Epithelial cell of alveolus of lung (primary cell): ENCODE data around the gene STK40. TPM values are rescaled to one million over a fixed set of nuclear protein-coding genes. Genes with fewer than 3 reads are reported as not detected.

Source experiments
- total RNA-seq: library from RNA; depleted of rRNA; stranded (reverse); fragments of >200 nt; gene quantifications from 2 replicates; pipeline ENCODE4 v1.2.1, GENCODE V29; 2015

Gene STK40
- 10.7 and 14.4 TPM in 2 replicates for total RNA-seq

GRCh38 chr1:36385410-36386264, at the start of gene STK40:
TSS of gene STK40 (minus strand) at chr1:36385924. CDS start at chr1:36361332, 24,592 bp downstream.

DNA sequence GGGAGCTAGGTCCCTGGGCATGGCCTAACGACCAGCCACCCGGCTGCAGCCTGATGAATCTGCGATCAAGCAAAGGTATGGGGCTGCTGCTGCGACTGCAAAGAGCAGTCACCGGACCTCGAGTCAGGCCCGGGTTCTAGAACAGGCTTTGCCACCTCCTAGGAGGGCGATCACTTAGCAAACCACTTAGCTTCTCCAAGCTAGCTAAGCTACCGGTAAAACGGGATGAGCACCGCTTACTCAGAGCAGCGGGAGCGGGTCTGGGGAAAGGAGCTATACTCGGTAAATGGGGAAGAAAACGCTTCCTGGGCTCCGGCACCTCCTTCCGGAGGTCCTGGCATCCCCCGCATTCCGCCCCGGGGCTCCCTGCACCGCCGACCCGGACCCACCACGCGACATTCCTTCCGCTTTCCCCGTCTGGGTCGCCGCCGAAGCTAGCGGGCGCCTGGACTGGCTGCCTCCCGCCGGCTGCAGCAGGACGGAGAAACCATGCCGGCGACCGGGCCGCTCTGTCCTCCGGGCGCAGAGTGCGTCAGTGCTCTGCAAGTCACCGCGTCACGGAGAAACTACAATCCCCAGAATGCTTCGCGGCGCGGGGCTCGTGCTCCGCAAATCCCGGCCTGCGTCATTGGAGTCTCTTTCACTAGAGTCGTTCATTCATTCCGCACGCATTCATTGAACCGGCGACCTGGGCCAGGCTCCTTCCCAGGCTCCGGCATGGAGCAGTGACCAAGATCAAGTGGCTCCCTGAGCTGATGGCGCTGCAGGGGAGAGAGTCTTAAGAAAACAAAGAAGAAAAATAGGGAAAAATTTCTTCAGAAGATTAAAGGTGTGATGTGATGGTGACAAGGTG, 11.9 kb upstream of the STK40 start, which contains the start of gene LSM10:
LSM10 (minus strand) TSS at position 531 of the 853 bp plus-strand sequence. CDS start 3,779 bp downstream, outside the sequence.

DNA sequence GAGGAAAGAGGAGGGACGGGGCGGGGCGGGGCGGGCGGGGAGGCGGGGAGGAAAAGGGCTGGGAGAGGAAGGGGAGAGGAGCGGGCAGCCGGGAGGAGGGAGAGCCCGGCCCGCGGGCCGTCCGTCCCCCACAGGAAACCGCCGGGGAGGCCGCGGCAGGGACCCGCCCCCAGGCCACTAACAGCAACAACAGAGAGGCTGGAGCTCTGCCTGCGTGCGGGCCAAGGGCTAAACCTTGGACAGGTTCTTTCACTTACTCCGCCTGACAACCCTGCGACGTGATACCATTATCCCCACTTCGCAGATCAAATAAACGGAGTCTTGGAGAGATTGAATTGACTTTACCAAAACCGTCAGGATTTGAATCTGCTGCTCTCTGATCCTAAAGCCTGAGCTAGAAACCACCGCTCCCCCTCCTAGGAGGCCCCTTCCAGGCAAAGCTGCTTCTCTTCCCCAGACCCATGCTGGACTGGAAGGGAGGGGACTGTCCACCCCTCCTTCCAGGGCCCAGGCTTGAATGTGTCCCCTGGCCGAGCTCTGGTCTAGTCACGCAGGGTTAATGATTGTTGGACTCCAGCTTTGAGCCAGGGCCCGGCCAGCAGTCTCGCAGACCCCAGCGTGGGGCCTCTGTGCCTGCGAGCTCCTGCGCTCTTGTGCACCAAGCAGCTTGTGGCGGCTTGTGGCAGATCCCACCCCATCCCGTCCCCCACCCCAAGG, 61.9 kb downstream of the STK40 start, which contains the start of gene EVA1B:
EVA1B (minus strand) TSS at position 10 of the 717 bp plus-strand sequence. CDS start 608 bp downstream, outside the sequence.

GRCh38 chr1:36306210-36306901, 79.4 kb downstream of the STK40 start, which contains the start of gene SH3D21:
TSS of gene SH3D21 (plus strand) at chr1:36306368. CDS start at chr1:36306421, 53 bp downstream.

Other genes with a start within 250 kb of the STK40 start
- gene TRAPPC3, start 236.4 kb downstream of the STK40 start, total RNA-seq, result 66.5 and 102 TPM in 2 replicates
- gene MAP7D1, start 229.8 kb downstream of the STK40 start, total RNA-seq, result 148 and 160 TPM in 2 replicates
- gene THRAP3, start 161.5 kb downstream of the STK40 start, total RNA-seq, result 80.8 and 120 TPM in 2 replicates
- gene SH3D21, start 79.6 kb downstream of the STK40 start, total RNA-seq, result 1.3 and 4.9 TPM in 2 replicates
- gene EVA1B, start 62.3 kb downstream of the STK40 start, total RNA-seq, result 239 and 247 TPM in 2 replicates
- gene LSM10, start 12.0 kb upstream of the STK40 start, total RNA-seq, result 28.8 and 36.8 TPM in 2 replicates
- 10.5 and 11.9 TPM in 2 replicates for gene OSCP1, start 64.5 kb upstream of the STK40 start, total RNA-seq
- 79.3 and 108 TPM in 2 replicates for gene MRPS15, start 78.5 kb upstream of the STK40 start, total RNA-seq
- gene CSF3R, start 97.0 kb upstream of the STK40 start, total RNA-seq, result under 0.01 and 4.0 TPM in 2 replicates